Measurements from ENCODE around the gene ELF2.

The ELF2 gene

DNA sequence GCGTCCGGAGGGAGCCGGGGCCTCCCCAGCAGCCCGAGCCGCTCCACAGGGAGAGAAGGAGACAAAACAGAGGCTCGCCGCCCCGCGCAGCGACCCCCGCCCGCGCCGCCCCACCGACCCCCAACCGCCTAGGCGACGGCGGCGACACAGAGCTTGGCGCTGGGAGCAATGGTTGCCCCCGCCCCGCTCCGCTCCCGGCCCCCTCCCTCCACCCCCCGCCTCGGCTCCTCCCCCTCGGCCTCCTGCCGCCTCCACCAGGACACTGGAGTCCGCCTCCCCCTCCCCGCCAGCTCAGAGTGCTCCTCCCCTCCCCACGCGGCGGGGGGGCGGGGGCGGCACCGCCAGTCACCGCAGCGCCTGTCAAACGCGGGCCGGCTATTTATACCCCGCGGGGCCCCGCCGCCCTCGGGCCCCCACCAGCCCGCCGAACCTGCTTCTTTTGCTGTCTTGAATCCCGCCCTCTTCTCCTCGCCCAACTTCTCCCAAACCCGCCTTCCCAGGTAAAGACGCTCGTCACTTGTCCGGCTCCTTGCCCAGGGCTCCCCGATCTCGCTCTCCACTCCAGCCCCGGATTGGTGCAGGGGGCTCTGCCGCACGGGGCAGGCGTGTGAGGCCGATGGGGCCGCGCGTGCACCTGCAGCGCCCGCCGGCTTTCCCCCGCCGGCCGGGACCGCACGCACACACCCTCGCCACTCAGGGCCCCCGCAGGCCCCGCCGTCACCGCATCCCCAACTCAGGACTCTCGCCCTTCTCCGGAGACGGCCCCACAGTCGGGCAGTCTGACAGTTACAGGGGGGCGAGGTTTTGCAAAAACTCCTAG lies at the start of gene ELF2 (continued):
- TF ChIP-seq, protein P1, sequence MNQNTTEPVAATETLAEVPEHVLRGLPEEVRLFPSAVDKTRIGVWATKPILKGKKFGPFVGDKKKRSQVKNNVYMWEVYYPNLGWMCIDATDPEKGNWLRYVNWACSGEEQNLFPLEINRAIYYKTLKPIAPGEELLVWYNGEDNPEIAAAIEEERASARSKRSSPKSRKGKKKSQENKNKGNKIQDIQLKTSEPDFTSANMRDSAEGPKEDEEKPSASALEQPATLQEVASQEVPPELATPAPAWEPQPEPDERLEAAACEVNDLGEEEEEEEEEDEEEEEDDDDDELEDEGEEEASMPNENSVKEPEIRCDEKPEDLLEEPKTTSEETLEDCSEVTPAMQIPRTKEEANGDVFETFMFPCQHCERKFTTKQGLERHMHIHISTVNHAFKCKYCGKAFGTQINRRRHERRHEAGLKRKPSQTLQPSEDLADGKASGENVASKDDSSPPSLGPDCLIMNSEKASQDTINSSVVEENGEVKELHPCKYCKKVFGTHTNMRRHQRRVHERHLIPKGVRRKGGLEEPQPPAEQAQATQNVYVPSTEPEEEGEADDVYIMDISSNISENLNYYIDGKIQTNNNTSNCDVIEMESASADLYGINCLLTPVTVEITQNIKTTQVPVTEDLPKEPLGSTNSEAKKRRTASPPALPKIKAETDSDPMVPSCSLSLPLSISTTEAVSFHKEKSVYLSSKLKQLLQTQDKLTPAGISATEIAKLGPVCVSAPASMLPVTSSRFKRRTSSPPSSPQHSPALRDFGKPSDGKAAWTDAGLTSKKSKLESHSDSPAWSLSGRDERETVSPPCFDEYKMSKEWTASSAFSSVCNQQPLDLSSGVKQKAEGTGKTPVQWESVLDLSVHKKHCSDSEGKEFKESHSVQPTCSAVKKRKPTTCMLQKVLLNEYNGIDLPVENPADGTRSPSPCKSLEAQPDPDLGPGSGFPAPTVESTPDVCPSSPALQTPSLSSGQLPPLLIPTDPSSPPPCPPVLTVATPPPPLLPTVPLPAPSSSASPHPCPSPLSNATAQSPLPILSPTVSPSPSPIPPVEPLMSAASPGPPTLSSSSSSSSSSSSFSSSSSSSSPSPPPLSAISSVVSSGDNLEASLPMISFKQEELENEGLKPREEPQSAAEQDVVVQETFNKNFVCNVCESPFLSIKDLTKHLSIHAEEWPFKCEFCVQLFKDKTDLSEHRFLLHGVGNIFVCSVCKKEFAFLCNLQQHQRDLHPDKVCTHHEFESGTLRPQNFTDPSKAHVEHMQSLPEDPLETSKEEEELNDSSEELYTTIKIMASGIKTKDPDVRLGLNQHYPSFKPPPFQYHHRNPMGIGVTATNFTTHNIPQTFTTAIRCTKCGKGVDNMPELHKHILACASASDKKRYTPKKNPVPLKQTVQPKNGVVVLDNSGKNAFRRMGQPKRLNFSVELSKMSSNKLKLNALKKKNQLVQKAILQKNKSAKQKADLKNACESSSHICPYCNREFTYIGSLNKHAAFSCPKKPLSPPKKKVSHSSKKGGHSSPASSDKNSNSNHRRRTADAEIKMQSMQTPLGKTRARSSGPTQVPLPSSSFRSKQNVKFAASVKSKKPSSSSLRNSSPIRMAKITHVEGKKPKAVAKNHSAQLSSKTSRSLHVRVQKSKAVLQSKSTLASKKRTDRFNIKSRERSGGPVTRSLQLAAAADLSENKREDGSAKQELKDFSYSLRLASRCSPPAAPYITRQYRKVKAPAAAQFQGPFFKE (tag by site-specific recombination; IDR thresholded peaks at IDR 0.05; ENCODE audit: borderline replicate concordance), result no peak
- TF ChIP-seq ZNF76 (tag by site-specific recombination; IDR thresholded peaks at IDR 0.05; ENCODE audit: borderline replicate concordance, low read depth) (peak; percentile 33; the same call in 1 of the 2 replicates), SP2 (tag by site-specific recombination; IDR thresholded peaks at IDR 0.05) (peak; percentile 73), ZNF501 (tag by site-specific recombination; IDR thresholded peaks at IDR 0.05) (no peak), ZNF560 (tag by site-specific recombination; IDR thresholded peaks at IDR 0.05; ENCODE audit: borderline replicate concordance) (no peak), ZNF776 (tag by site-specific recombination; IDR thresholded peaks at IDR 0.05; ENCODE audit: borderline replicate concordance) (no peak), EGR2 (tag by site-specific recombination; IDR thresholded peaks at IDR 0.05; ENCODE audit: low read depth) (peak; percentile 62), ZNF843 (tag by site-specific recombination; IDR thresholded peaks at IDR 0.05) (peak; percentile 50; the same call in 1 of the 2 replicates), ZNF354C (tag by site-specific recombination; IDR thresholded peaks at IDR 0.05; ENCODE audit: borderline replicate concordance, low read depth) (no peak), ZNF23 (tag by site-specific recombination; IDR thresholded peaks at IDR 0.05; ENCODE audit: borderline replicate concordance) (no peak), ZSCAN16 (tag by site-specific recombination; IDR thresholded peaks at IDR 0.05) (no peak), PRDM10 (tag by site-specific recombination; IDR thresholded peaks at IDR 0.05) (0 out of 2 replicates have a peak, but pooled peaks have one; percentile 25), YY1 (tag by site-specific recombination; IDR thresholded peaks at IDR 0.05) (no peak), ZNF350 (tag by site-specific recombination; IDR thresholded peaks at IDR 0.05) (no peak), ZNF174 (tag by site-specific recombination; IDR thresholded peaks at IDR 0.05) (no peak), HOXA7 (CRISPR knock-in tag; IDR thresholded peaks at IDR 0.05; ENCODE audit: borderline replicate concordance) (no peak), ZNF148 (tag by site-specific recombination; IDR thresholded peaks at IDR 0.05; ENCODE audit: borderline replicate concordance) (no peak), PATZ1 (tag by site-specific recombination; IDR thresholded peaks at IDR 0.05) (peak; percentile 91), BCL11A (tag by site-specific recombination; IDR thresholded peaks at IDR 0.05; ENCODE audit: low read depth) (peak; percentile 37; the same call in 1 of the 2 replicates)
- TF ChIP-seq, protein P2, sequence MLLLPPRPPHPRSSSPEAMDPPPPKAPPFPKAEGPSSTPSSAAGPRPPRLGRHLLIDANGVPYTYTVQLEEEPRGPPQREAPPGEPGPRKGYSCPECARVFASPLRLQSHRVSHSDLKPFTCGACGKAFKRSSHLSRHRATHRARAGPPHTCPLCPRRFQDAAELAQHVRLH (tag by site-specific recombination; IDR thresholded peaks at IDR 0.05), result no peak
- TF ChIP-seq, protein P3, sequence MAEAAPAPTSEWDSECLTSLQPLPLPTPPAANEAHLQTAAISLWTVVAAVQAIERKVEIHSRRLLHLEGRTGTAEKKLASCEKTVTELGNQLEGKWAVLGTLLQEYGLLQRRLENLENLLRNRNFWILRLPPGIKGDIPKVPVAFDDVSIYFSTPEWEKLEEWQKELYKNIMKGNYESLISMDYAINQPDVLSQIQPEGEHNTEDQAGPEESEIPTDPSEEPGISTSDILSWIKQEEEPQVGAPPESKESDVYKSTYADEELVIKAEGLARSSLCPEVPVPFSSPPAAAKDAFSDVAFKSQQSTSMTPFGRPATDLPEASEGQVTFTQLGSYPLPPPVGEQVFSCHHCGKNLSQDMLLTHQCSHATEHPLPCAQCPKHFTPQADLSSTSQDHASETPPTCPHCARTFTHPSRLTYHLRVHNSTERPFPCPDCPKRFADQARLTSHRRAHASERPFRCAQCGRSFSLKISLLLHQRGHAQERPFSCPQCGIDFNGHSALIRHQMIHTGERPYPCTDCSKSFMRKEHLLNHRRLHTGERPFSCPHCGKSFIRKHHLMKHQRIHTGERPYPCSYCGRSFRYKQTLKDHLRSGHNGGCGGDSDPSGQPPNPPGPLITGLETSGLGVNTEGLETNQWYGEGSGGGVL (tag by site-specific recombination; IDR thresholded peaks at IDR 0.05), result peak; percentile 86
